Transverse colon (tissue), 4 donors: ENCODE data around the gene CGB3. TPM values are rescaled to one million over a fixed set of nuclear protein-coding genes. Genes with fewer than 3 reads are reported as not detected.
"Not testable (repeated sequence)": the region's sequence is repeated elsewhere in the genome, so short reads cannot be mapped to it uniquely, and the experiment has no call there.

Experiments used
- DNase-seq: peaks from one replicate; pipeline ENCODE4 v3.0.0-alpha.2; 2019
- H3K27ac ChIP-seq, 4 donors: fragments of 200-600 bp; sonication (generic); 2 replicates each; pipeline ENCODE4 v1.5.1; 2016 to 2018; ENCODE audit warnings: inconsistent platforms in 4 of 4
- H3K27me3 ChIP-seq: fragments of 200-600 bp; sonication (generic); 2 replicates; pipeline ENCODE4 v1.5.1; 2017; ENCODE audit warnings: inconsistent platforms
- H3K36me3 ChIP-seq, 4 donors: fragments of 200-600 bp; sonication (generic); 2 replicates each; pipeline ENCODE4 v1.5.1; 2017 to 2019; ENCODE audit warnings: inconsistent platforms in 4 of 4
- H3K4me1 ChIP-seq, 4 donors: fragments of 200-600 bp; sonication (generic); 2 replicates each; pipeline ENCODE4 v1.5.1; 2017 to 2020; ENCODE audit warnings: inconsistent platforms in 4 of 4
- H3K4me3 ChIP-seq, 4 donors: fragments of 200-600 bp; sonication (generic); 1 replicate in 1 of 4; 2 replicates in 3 of 4; pipeline versions ENCODE4 v1.5.1 to v1.6.1; 2017 to 2019; ENCODE audit warnings: inconsistent platforms in 4 of 4
- H3K9me3 ChIP-seq, 2 donors: fragments of 200-600 bp; sonication (generic); 2 replicates each; pipeline ENCODE4 v1.5.1; 2017 to 2019; ENCODE audit warnings: inconsistent platforms in 2 of 2
- EP300 ChIP-seq: sonication (generic); formaldehyde crosslinking; IDR thresholded peaks from one replicate; pipeline ENCODE4 v1.6.1; 2017; ENCODE audit warnings: antibody characterized with exemption, low read depth
- POLR2A ChIP-seq: fragments of 450-650 bp; IDR thresholded peaks from one replicate; pipeline ENCODE4 v1.6.1; 2016; ENCODE audit warnings: antibody characterized with exemption, mild to moderate bottlenecking, moderate library complexity
- POLR2AphosphoS5 ChIP-seq, 3 donors: sonication (generic); formaldehyde crosslinking; IDR thresholded peaks; one replicate each; pipeline ENCODE4 v1.6.1; 2016; ENCODE audit warnings: antibody characterized with exemption in 3 of 3
- WGBS, 2 donors: methylation state at CpG; one replicate each; pipeline ENCODE4 v1.1.5; 2018; ENCODE audit warnings: low coverage in 1 of 2; 5-methylcytosine and 5-hydroxymethylcytosine counted together
- in situ Hi-C, 4 donors: fragments of 200-750 bp; cut with MboI; loops; one replicate each; pipeline versions ENCODE4 v1.15.0 to v1.15.1; 2017; ENCODE audit warnings: low sequenced_read_pairs in 3 of 4, low pct_ligation_motif_present in 1 of 4, low pct_unique_long_range_greater_than_20kb in 1 of 4
- intact Hi-C: fragments of 100-400 bp; cut with DNase I; formaldehyde crosslinking; loops from one replicate; pipeline ENCODE4 v1.15.1; 2023; ENCODE audit warnings: low total_unique reads
- total RNA-seq, 4 donors: library from RNA; depleted of rRNA; stranded (reverse); fragments of >200 nt; gene quantifications; one replicate each; pipeline ENCODE4 v1.1.0, GENCODE V29; 2016
- TF ChIP-seq, protein P1 (sequence below), 5 experiments: fragments of 200-600 bp in 3 of 5; fragments of 450-650 bp in 2 of 5; sonication (generic) in 3 of 5; IDR thresholded peaks; 1 replicate in 2 of 5; 2 replicates in 3 of 5; pipeline ENCODE4 v1.5.1; 2016 to 2017; ENCODE audit warnings: antibody characterized with exemption in 5 of 5, inconsistent platforms in 3 of 5, mild to moderate bottlenecking in 2 of 5, moderate library complexity in 1 of 5

The CGB3 gene
- total RNA-seq, 4 donors from 2014 or later: not detected

DNA sequence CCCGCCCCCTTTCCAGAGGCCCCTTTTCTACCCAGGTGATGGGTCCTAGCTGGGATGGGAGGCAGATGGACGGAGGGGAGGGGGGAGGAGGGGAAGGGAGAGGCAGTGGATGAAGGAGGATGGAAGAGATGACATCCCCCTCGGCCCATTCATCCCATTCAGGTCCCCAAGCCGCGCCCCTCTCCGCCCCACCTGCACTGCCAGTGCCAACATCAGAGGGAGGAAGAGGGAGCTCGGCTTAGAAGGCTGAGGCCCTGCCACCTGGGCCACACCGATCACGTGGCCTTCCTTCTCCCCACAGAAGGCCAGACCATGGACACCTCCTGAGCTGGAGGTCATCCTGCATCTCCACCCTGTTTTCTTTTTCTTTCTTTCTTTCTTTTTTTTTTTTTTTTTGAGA, 4.6 kb upstream of the CGB3 start:
- H3K4me1 ChIP-seq, DNase-seq, H3K27me3 ChIP-seq, in situ Hi-C loops, intact Hi-C loops, H3K27ac ChIP-seq, H3K4me3 ChIP-seq, H3K9me3 ChIP-seq, H3K36me3 ChIP-seq: not testable (repeated sequence)
- 68% methylated on average over 9 of the region's 9 CpGs; no CpG with 5 or more reads in 1 of the 2 donors for WGBS, 2 donors

DNA sequence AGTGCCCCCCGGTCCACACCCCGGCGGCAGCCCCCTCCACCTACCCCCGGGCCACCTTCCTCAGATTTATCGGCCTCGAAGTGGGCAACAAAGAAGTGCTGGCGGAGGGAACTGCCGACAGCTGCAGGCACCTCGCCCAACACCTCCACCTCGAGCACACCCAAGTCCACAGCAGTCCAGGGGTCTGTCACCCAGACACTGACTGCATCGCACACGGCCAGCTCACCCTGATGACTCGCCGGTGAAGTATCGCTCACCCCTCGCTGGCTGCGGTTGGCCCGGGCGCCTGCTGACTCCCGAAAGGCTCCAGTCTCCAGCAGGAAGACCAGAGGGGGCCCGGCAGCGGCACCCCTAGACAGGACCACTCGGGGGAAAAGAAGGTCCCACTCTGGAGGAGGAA, 1.5 kb upstream of the CGB3 start:
- intact Hi-C loops, DNase-seq, H3K9me3 ChIP-seq, H3K4me1 ChIP-seq, H3K27ac ChIP-seq, H3K4me3 ChIP-seq, in situ Hi-C loops, H3K36me3 ChIP-seq: not testable (repeated sequence)
- WGBS, 2 donors: 60 to 85% methylated on average over 1 to 16 of the region's 23 CpGs
- H3K27me3 ChIP-seq: peaks cover 12% of the 10 kb centered on the region

DNA sequence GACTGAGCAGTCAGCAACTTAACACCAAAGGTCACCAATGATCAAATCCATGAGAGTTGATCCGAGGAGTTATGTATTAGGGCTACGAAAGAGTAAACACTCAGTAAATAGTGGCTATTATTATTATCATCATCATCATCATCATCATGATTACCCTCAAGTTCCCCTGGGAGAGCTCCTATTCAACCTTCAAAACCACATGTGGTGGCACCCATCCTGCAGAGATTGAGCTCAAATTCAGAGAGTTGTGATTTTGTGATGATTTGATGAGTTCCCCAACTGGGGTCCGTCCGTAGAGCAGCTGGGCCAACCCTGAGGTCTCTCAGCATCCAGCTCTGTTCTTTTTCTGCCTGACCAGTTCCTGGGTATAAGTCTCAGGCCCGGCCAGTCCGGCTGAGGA, 955 bp upstream of the CGB3 start:
- intact Hi-C loops, H3K4me3 ChIP-seq, DNase-seq, H3K36me3 ChIP-seq, H3K9me3 ChIP-seq, H3K27ac ChIP-seq, H3K4me1 ChIP-seq, in situ Hi-C loops: not testable (repeated sequence)
- 82 to 100% methylated on average over 2 to 4 of the region's 6 CpGs for WGBS, 2 donors
- H3K27me3 ChIP-seq: peaks cover 17% of the 10 kb centered on the region

DNA sequence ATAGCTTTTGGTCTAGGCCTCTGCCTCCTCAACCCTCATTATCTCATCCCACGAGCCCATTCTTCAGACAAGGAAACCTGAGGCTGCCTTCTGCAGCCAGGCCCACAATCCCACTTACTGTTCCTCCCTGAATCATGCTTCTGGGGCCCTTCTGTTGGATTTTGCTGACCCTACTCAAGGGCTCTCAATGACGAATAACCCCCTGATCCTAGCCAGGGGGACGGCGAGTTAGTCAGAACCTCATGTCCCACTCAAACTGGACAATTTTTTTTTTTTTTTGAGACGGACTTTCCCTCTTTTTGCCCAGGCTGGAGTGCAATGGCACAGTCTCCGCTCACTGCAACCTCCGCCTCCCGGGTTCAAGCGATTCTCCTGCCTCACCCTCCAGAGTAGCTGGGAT, 2.0 kb downstream of the CGB3 start:
- DNase-seq: no peak
- no peaks in the 10 kb centered on the region for H3K36me3 ChIP-seq
- H3K27ac ChIP-seq: no peak overlapping the region
- intact Hi-C loops: no loop called here
- no peaks in the 10 kb centered on the region for H3K9me3 ChIP-seq
- H3K4me3 ChIP-seq: no peak overlapping the region
- WGBS, 2 donors: 88 to 94% methylated on average over 8 to 9 of the region's 9 CpGs
- TF ChIP-seq, protein P1, sequence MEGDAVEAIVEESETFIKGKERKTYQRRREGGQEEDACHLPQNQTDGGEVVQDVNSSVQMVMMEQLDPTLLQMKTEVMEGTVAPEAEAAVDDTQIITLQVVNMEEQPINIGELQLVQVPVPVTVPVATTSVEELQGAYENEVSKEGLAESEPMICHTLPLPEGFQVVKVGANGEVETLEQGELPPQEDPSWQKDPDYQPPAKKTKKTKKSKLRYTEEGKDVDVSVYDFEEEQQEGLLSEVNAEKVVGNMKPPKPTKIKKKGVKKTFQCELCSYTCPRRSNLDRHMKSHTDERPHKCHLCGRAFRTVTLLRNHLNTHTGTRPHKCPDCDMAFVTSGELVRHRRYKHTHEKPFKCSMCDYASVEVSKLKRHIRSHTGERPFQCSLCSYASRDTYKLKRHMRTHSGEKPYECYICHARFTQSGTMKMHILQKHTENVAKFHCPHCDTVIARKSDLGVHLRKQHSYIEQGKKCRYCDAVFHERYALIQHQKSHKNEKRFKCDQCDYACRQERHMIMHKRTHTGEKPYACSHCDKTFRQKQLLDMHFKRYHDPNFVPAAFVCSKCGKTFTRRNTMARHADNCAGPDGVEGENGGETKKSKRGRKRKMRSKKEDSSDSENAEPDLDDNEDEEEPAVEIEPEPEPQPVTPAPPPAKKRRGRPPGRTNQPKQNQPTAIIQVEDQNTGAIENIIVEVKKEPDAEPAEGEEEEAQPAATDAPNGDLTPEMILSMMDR (IDR thresholded peaks at IDR 0.05): no peak
- TF ChIP-seq EP300 (no peak), POLR2AphosphoS5 (IDR thresholded peaks at IDR 0.05) (no peak), POLR2A (no peak)
- peaks cover 9 to 25% (median 23%) of the 10 kb centered on the region in 4 donors for H3K4me1 ChIP-seq
- H3K27me3 ChIP-seq: peaks cover 40% of the 10 kb centered on the region
- in situ Hi-C loops: no loop called here

DNA sequence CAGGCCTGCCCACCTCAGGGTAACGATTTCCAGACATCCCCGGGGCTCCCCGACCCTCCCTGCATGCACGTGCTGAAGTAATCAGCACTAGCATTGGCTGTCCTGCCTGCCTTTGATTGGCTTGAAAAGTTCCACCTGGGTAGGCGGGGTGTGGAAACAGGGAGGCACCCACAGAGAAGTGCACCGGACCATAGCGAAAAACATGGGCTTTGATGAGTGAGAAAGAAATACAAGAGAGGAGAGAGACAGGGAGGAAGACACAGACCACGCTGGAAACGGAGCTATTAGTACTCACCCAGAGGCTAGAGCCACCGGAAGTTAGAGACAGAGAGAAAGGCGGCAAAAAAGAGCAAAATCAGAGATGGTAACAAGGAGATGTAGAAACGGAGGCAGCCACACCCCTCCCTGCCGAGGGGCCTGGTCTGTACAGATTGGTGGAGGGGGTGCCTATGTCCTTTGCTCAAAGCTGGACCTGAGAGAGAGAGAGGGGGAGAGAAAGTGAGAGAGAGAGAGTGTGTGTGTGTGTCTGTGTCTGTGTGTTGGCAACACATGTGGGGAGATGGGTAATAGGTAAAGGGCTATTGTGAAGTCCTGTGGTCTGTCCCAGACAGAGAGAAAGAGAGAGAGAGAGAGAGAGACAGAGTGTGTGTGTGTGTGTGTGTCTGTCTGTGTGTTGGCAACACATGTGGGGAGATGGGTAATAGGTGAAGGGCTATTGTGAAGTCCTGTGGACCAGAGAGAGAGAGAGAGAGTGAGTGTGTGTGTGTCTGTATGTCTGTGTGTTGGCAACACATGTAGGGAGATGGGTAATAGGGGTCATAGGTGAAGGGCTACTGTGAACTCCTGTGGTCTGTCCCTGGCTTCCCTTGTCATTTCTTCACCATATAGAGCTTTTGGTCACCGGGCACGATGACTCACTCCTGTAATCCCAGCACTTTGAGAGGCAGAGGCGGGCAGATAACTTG, 2.9 kb downstream of the CGB3 start:
- Histone ChIP-seq H3K9me3 (no peaks in the 10 kb centered on the region), H3K4me1 (peaks cover 9 to 25% (median 23%) of the 10 kb centered on the region in 4 donors), H3K36me3 (no peaks in the 10 kb centered on the region), H3K27ac (no peak overlapping the region), H3K4me3 (no peak overlapping the region), H3K27me3 (peaks cover 40% of the 10 kb centered on the region)
- intact Hi-C loops (no loop called here), in situ Hi-C loops (no loop called here)
- no peak for DNase-seq
- TF ChIP-seq, protein P1 (IDR thresholded peaks at IDR 0.05): no peak
- TF ChIP-seq POLR2A (no peak), POLR2AphosphoS5 (IDR thresholded peaks at IDR 0.05) (no peak), EP300 (no peak)
- WGBS, 2 donors: 14 to 28% methylated on average over 4 to 16 of the region's 16 CpGs
